COLO668 (cell line): ENCODE data around the gene NUP210.
A peak's percentile ranks its signal among the peaks of the same experiment; 100 is the strongest.

ENCODE experiments used
- DNase-seq: peaks from one replicate; lab custom pipeline; 2025; ENCODE audit not compliant: unreplicated experiment; lab: John Stamatoyannopoulos, UW

The NUP210 gene

DNA sequence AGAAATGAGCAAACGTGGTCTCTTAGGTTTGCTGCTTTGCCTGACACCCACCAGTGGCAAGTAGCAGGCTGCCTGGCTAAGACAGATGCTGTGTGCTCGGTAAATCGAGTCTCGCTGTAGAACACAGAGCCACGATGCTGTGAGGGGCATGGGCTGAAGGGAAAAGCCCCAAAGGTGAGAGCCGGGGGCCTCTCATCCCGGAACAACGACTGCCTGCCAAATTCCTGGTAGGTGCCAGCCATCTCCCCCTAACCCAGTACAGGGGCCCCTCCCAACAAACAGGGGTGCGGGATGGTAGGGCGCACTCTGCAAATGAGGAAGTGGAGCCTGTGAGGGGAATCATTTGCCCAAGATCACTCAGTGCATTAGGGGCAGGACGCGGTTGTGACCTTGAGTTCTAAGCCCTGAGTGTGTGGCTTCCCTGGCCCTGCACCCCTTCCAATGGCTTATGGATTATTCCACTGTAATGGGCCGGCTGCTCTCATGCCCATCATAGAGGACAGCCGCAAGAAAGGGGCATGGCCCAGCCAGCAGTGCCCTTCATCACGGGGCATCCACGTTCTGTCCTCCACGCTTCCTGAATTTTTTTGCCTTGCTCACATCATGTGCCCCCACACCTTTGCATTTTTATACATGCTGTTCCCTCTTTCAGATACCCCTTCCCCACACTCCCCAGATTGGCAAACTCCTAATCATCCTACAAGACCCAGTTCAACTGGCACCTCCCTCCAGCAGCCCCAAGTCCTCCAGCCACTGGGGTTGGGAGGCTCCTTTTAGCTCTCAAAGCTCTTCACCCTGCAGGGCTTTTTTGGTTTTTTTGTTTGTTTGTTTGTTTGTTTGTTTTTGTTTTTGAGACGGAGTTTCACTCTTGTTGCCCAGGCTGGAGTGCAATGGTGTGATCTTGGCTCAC, 125.4 kb downstream of the NUP210 start:
- DNase-seq, result no peak

DNA sequence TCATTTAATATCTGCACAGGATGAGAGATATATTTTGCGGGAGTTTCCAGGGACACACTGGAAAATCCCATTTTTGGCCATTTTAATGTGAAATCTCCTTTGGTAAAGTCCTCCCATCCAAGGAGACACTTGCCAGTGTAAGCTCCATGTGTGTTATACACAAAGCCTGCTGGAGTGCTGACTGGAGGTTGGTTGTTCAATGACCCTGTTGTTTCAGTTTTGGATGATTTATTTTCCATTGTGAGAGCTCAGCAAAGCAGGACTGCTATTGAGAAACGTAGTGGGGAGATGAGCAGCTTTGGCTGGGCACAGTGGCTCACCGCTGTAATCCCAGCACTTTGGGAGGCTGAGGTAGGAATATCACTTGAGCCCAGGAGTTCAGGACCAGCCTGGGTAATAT, 127.7 kb downstream of the NUP210 start:
- no peak for DNase-seq

DNA sequence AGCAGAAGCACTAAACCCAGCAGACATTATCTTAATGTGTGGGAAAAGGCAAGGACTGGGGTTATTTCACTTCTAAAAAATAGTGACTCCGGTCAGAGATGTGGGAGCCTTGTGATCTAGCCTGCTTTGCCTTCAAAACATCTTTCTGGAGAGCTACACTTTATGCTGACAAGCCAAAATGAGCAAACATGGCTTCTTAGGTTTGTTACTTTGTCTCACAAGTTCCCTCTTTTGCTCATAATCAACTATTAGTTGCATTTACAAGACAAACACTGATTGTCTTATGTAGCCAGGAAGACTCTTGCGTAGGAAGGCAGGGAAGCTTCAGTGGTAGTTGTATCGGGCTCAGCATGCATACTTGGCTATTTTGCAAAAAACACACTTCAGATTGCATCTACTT, 129.2 kb downstream of the NUP210 start:
- no peak for DNase-seq

DNA sequence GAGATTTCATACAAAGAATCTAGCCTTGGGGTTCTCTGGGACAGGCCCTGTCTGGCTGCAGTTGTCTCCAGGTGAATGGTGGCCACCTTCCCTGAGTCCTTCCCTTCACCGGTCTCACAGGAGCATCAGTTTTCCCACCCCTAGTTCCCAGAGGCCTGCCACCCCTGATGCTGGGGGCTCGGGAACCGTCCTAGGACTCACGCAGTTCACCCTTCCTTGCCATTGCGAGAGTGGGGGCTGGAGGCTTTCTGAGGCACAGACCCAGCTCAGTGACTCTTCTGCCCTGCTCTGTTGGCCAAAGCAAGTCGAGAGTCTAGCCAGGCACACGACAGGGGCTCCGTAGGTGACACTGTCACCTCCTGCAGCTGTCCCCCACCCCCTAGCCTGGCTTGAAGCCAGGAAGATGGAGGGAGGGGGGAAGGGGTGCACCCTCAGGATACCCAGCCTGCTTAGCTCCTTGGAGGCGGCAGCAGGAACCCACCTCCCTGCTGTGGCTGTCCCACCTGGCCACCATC, 130.3 kb downstream of the NUP210 start:
- no peak for DNase-seq

DNA sequence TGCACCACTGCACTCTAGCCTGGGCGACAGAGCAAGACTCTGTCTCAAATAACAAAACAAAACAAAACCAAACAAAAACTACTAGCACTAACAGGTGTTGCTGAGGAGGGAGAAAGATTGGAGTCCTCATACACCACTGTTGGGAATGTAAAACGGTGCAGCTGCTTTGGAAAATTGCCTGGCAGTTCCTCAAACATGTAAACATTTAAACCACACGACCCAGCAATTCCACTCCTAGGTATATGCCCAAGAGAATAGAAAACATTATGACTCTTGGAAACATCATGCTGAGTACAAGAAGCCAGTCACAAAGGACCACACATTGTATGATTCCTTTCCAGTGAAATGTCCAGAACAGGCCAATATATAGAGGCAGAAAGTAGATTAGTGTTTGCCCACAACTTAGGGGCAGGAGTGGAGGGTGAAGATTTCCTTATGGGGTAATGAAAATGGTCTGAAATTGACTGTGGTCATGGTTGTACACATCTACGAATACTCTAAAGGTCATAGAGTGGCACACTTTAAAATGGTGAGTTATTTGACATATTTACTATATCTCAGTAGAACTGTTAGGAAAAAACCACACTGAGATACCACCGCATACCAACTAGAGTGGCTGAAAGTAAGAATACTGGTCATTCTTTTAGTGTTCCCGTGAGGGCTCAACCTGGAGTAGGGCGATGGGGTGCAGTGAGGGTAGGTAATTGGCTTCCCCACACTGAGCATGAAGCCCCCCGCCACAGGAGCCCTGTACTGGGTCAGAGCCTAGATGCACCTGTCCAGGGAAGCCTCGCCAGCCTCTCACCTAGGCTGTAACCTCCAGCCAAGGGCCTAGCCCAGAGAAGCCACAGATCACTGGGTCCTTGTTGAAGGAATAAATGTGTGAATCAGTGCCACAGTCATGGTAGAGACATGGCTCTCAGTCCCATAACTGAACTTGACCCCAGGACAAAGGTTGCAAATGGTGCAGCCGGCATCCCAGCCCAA, 131.1 kb downstream of the NUP210 start:
- DNase-seq, result peak; percentile 18

DNA sequence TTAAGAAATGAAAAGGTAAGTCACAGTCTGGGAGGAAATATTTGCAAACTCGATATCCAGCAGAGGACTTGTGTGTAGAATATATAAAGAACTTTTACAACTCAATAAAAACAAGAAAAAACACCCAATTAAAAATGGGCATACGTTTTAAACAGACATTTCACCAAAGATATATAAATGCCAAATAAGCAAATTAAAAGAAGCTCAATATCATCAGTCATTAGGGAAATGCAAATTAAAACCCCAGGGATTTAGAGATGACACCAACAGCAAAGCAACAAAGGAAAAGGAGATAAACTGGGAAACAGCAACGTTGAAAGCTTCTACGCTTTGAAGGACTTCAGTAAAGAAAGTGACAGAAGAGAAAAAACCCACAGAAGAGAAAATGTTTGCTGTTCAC, 132.3 kb downstream of the NUP210 start:
- DNase-seq, result no peak

DNA sequence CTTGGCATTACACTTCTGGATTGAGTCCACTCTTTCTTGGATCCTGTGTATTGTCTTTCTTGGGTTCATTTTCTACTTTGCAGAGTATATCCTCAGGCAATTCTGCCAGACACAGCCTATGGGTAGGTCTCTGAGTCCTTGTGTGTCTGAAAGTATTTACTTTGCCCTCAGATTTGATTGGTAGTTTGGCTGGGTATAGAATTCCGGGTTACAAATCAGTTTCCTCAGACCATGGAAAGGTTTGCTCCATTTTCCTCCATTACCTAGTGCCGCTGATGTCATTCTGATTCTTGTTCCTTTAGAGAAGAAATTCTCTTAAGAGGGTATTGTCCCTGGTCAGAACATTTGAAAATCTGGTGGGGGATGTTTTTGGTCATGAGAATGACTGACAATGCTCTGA, 133.2 kb downstream of the NUP210 start:
- DNase-seq, result no peak

DNA sequence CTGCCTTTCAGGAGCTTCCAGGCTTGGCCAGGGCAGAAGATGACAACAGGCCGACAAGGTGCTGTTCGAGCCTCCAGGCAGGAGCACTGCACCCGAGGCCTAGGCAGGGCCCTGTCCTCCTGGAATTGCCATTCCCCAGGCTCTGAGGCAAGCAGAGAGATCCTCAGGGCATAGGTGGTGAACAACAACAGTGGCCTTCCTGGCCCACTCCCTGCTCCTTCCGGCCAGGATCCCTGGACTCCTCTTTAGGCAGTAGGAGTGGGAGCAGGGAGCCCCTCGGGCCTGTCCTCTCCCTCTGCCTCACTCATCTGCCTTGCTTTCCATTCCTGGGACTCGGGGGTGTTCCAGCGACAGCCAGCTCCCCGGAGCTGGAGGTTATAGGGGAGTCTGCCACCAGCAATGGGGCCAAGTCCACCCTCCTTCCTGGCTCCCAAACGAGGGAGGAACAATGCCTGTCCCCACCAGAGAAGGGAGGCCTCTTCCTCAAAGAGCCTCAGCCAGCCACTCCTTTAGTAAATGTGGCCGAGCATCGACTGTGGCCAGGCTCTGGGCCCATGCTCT, 135.0 kb downstream of the NUP210 start:
- DNase-seq, result no peak

DNA sequence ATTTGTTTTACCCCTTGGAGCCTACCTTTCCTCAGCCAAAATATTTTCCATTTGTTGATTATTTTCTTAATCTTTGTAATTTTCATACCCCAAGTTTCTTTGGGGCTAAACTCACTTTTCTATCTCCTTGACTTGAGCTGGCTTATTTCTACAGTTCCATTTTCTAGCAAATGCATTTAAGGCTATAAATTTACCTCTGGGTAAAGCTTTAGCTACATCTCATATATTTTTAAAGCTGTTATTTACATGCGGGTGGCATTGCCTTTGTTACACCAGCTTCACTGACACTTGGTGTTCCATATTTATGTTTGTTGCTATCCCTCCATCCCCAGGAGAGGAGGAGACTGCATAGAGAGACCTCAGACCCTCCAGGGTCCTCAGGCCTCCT, 136.3 kb downstream of the NUP210 start:
- no peak for DNase-seq

DNA sequence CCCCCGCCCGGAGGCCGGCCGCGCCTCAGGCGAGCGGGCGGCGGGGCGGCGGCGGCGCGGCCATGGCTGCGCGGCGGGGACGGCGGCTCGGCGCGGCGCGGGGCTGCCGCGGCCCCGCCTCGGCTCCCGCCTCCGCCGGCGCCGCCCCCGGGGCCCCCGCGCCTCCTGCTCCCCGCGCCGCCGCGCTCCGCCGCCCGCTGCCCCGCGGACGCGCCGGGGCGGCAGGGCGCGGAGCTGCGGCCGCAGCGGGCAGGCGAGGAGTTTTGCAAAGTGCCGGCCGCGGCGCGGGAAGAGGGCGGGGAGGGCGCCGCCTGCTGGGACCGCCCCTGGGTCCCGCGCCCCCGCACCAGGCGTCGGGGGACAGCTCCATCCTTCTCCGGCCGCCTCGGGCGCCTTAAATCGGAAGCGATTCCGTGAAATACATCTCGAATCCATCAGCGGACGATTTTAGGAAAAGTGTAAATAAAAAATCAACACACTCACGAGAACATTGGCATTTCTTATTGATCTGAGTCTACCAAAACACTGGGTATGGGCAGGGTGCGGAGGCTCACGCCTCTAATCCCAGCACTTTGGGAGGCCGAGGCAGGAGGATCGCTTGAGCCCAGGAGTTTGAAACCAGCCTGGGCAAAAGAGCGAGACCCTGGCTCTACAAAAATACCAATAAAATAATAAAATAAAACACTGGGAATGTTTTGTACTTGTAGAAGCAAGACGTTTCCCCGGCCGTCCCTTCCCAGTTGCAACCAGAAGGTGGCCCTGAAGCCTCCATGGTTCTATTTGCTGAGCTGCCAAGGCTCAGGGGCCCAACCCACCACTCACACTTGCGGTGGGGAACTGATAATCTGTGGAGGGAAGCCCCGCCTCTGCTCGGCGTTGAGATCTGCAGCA, 136.9 kb downstream of the NUP210 start:
- DNase-seq, result peak; percentile 62

DNA sequence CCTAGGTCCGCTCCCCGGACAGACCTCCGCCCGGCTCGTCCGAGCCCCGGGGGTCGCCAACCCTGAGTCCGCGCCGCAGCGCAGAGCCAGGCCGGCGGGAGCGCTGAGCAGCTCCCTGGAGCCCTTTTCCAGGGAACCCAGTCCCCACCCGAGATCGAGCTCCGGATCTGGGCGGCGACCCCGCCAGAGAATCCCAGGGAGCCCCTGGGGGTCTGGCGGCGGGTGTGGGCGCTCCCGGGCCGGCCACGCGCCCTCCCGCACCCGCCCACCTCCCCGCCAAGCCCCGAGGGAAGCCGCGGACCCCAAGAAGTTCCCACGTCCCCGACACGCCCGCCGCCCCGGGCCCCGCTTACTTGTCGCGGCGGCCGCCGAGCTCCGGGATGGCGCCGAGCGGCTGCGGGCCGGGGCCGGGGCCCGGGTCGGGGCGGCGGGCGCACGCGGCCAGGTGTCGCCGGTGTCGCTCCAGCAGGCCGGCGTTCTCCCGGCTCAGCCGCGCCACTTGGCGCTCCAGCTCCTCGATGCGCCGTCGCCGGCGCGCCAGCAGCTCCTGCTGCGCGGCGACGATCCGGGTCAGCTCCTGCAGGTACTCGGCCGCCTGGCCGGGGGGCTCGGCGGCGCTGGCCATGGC, 137.7 kb downstream of the NUP210 start:
- peak; percentile 55 for DNase-seq

DNA sequence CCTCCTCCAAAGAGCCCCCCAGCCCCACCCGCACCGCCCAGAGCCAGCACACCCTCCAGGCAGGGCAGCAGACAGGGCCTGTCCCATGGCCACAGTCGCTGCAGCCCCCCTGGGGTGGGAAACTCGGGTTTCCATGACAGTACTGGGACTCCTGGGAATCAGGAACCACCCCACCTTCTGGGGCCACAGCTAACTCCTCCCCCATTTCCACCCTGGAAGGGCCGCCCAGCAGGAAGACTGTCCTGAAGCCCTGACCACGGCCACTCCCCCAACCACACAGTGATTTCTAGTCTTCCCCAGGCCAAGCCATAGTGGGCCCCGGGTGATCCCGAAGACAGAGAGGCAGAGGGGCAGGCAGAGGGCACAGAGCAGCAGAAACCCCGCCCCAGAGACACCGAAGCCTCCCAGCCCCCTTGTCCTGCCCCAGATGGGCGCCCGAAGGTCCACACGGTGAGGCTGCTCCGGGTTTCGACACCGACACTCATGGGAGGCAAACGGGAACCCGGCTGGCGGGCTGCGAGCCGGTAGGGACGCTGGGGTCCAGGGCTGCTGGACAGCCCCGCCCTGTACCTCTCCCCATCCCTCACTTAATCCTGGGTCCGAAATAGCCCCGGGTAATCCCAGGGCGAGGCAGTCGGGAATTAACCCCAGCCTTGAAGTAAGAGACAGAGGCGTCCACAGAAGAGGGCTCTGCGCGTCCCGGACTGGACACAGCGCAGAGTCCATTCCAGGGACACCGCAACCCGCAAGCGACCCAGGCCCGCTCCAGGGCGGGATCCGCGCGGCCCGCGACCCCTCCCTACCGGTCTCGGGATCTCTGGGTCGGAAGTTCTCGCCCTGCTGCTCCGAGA, 138.4 kb downstream of the NUP210 start:
- peak; percentile 29 for DNase-seq

DNA sequence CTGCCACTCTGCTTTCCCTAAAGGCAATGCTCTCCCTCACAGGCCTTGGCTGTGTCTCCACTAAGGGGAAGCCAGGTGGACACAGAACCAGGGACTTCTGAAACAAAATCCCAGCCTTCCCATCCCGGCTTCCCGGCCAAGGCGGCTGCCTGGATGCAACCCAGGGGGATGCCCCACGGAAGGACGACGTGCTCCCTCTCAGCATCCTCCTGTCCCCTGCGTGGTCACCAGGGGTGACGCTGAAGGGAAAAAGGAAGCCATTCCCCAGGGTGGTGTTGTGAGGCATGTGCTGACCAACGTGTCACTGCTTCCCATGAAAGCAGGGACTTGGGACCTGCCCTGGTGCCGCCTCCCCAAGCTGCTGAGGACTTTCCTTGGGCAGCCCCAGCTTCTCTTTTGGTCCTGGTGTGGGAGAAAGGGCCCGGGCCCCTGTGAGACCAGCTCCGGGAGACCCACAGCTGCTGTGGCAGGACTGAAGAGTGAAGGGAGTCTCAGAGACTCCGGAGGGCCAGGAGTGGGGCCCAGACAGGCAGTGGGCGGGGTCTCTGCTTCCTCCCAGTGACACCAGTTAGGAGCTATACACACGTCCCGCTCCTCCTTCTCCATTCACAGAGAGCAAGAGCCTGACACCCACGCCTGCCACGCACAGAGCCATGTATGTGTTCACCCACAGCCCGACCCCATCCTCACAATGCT, 139.2 kb downstream of the NUP210 start:
- DNase-seq, result no peak

DNA sequence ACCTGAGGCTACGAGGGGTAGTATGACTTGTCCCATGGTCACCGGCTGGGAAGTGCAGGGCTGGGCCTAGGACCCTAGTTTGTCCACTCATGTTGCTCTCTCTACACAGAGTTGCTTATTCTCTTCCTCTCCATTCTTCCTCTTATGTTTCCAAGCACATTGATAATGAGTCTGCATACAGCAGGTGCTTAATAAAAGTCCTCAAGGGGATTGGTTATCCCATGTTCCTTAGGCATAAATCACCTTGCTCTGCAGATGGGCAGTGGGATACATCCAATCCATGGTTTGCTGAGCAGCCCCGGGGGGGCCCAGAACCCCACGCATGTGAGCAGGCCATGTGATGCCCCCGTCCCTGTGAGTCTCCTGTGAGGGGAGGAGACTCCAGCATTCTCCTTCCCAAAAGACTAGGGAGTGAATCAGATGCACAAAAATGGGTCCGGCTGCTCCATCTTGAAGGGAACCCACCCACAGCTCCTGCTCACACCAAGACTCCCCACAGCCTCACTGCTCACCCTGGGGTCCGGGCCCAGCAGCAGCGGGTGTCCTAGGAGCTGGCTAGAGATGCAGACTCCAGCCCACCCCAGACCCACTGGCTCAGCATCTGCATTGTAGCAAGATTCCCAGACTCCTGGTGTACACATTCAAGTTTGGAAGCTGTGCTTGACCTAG, 139.9 kb downstream of the NUP210 start:
- no peak for DNase-seq

DNA sequence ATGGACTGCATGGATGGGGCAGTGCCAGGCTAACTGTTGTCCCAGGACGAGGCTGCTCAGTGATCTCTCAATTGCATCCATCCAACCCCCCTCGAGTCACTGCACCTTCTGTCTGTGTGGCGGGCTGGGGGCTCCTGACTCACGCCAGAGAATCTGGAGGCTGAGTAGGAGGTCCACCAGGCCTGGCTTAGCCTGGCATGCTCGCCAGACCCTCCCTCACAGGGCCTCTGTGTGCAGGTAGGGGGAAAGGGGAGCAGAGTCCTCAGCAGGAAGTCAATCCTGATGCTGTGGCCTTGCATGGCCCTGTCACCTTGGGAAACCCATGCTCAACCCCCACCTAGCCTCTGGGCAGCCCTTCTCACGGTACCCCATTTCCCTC, 140.6 kb downstream of the NUP210 start:
- no peak for DNase-seq

DNA sequence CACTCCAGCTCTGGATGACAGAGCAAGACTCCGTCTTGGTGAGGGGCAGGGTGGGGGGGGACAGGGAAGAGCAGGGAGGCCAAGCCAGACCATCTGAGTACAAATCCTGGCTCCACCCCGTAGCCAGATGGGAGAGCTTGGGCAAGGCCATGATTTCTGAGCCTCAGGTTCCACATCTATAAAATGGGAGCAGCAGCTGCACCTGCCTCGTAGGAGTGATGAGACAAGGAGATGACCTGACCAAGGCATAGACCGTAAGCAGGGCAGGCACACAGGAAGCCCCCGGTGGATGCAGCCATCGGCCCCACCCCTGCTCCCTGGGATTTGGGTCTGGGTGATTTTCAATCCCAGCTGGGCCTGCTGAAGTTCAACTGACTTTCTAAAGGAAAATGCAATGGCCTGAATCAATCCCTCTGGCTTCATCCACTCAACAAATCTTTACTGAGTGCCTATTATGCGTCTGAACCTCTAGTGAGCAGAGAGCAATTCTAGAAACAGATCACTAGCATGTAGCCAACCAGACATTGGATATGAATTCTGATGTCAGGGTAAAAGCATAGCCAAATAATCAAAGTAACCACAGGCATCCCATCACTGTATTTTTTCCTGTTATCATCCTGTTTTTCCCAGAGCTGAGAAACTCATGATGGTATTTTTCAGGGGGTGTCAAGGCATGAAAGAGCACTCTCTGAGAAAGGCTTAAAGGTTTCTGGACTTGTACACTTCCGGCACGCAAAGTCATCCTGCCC, 141.2 kb downstream of the NUP210 start:
- DNase-seq, result no peak

DNA sequence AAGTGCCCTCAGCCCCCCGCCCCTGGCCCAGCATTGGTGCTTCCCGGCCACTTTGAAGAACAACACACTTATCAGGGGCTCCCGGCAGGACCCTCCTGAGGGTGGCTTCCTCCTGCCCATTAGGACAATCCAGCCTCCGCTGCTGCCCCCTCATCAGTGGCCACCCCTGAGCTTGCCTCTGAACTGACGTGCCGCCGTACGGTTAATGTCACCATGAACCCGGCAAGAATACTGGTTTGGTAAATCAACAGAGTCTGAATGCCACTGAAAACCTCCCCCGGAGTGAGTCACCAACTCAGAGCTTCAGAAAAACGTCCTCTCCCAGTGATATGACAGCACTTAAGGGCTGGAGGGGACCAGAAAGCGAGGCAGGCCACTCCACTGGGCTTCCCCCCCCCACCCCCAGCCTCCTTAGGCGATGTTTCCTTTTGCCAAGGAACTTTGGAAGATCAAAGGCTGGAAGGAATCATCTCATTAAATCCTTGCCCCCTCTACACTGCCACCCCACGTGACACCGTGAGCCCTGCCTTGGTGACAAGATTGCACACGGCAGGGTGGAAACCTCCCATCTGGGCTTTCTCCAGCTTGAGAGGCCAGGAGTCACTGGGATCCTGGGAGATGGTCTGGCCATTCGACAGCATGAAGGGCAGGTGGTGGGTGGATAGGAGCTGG, 142.1 kb downstream of the NUP210 start:
- DNase-seq, result no peak
